GM06990 (cell line): ENCODE results near the gene FA2H.
"Not testable (repeated sequence)": the region's sequence is repeated elsewhere in the genome, so short reads cannot be mapped to it uniquely, and the experiment has no call there.

Experiments used
- DNase-seq: peaks from one replicate; pipeline ENCODE4 v3.0.0-alpha.2; 2011; ENCODE audit not compliant: insufficient read length; ENCODE audit errors: extremely low read depth
- H3K27me3 ChIP-seq: replicated peaks from 2 replicates; pipeline ENCODE4 v1.6.0; 2011; ENCODE audit warnings: low read length; ENCODE audit not compliant: control insufficient read depth, insufficient read depth
- H3K36me3 ChIP-seq: 2 replicates; pipeline ENCODE4 v1.5.1; 2011; ENCODE audit warnings: low read length; ENCODE audit not compliant: control insufficient read depth, insufficient read depth
- H3K4me3 ChIP-seq: replicated peaks from 2 replicates; pipeline ENCODE4 v1.5.1; 2011; ENCODE audit warnings: low read depth, mild to moderate bottlenecking, control low read depth, low read length
- CTCF ChIP-seq: IDR thresholded peaks from 2 replicates; pipeline ENCODE4 v1.5.1; 2011; ENCODE audit warnings: low read length, control low read depth, mild to moderate bottlenecking, inconsistent platforms; ENCODE audit not compliant: insufficient read depth, poor library complexity, severe bottlenecking

The FA2H gene

GRCh38 chr16:74774223-74775139, at the start of gene FA2H:
FA2H (minus strand) TSS chr16:74774820; CDS start chr16:74774755, 65 bp downstream.
- no peaks in the 10 kb centered on the region for H3K36me3 ChIP-seq
- no peak for TF ChIP-seq CTCF

GRCh38 chr16:74817851-74818250, 43.2 kb upstream of the FA2H start:
- H3K4me3 ChIP-seq = no peak overlapping the region
- no peak for DNase-seq
- H3K36me3 ChIP-seq = no peaks in the 10 kb centered on the region
- TF ChIP-seq CTCF = no peak
- H3K27me3 ChIP-seq = no peaks in the 10 kb centered on the region; the same call in 1 of the 2 replicates

More at GRCh38 chr16:74774223-74775139, at the start of gene FA2H:
- Histone ChIP-seq H3K4me3 (peak within 1 kb of the TSS; percentile 13), H3K27me3 (no peaks in the 10 kb centered on the region)
- DNase-seq = peak; percentile 85

- TF ChIP-seq CTCF = peak; percentile 98
- no peaks in the 10 kb centered on the region for H3K36me3 ChIP-seq
- H3K27me3 ChIP-seq = no peaks in the 10 kb centered on the region; the same call in 1 of the 2 replicates
- peak; percentile 82 for DNase-seq
- H3K4me3 ChIP-seq = no peak overlapping the region
Measured at GRCh38 chr16:74813109-74813641, 38.6 kb upstream of the FA2H start.

- no peaks in the 10 kb centered on the region; the same call in 1 of the 2 replicates for H3K27me3 ChIP-seq
- DNase-seq = no peak
- TF ChIP-seq CTCF = no peak
- H3K36me3 ChIP-seq = no peaks in the 10 kb centered on the region
- H3K4me3 ChIP-seq = no peak overlapping the region
Measured at GRCh38 chr16:74811911-74812310, 37.3 kb upstream of the FA2H start.

GRCh38 chr16:74811216-74811615, 36.6 kb upstream of the FA2H start:
- not testable (repeated sequence) for H3K36me3 ChIP-seq, H3K4me3 ChIP-seq, DNase-seq, H3K27me3 ChIP-seq

- TF ChIP-seq CTCF = no peak
- Histone ChIP-seq H3K36me3 (no peaks in the 10 kb centered on the region), H3K4me3 (no peak overlapping the region), H3K27me3 (no peaks in the 10 kb centered on the region)
- no peak for DNase-seq
Measured at GRCh38 chr16:74807052-74807646, 32.5 kb upstream of the FA2H start.
